Fibroblast of lung (primary cell): ENCODE measurements around the gene GOLGA1.

Experiments
- EZH2 ChIP-seq: IDR thresholded peaks from 2 replicates; pipeline ENCODE4 v1.5.1; 2012; ENCODE audit warnings: low read length, control low read depth, mild to moderate bottlenecking; ENCODE audit errors: missing control alignments
- TF ChIP-seq, protein P1 (sequence below), 2 donors: IDR thresholded peaks in 1 of 2; conservative IDR thresholded peaks in 1 of 2; 1 replicate in 1 of 2; 2 replicates in 1 of 2; pipeline ENCODE4 v1.5.1; 2011 to 2012; ENCODE audit warnings: low read length in 2 of 2, control low read depth in 1 of 2, inconsistent platforms in 1 of 2, low read depth in 1 of 2, mild to moderate bottlenecking in 1 of 2

DNA sequence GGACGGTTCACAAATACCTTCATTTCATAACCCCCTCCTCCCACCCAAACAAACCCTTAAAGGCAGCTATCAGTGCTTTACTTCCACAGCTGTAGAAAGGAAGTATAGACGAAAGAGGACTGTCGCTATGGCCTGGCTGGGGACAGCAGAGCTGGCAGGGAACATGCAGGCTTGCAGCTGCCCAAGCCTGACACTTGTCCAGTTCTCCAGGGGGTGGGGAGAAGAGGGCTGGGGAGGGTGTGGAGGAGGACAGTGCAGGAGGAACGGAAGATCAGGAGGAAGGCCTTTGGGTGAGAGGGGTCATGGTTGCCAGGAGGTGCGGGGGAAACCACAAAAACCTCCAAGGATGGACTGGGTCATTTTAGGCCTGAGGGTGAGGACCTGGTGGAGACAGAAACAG is 53.1 kb downstream of the GOLGA1 start:
- TF ChIP-seq, protein P1, sequence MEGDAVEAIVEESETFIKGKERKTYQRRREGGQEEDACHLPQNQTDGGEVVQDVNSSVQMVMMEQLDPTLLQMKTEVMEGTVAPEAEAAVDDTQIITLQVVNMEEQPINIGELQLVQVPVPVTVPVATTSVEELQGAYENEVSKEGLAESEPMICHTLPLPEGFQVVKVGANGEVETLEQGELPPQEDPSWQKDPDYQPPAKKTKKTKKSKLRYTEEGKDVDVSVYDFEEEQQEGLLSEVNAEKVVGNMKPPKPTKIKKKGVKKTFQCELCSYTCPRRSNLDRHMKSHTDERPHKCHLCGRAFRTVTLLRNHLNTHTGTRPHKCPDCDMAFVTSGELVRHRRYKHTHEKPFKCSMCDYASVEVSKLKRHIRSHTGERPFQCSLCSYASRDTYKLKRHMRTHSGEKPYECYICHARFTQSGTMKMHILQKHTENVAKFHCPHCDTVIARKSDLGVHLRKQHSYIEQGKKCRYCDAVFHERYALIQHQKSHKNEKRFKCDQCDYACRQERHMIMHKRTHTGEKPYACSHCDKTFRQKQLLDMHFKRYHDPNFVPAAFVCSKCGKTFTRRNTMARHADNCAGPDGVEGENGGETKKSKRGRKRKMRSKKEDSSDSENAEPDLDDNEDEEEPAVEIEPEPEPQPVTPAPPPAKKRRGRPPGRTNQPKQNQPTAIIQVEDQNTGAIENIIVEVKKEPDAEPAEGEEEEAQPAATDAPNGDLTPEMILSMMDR (conservative IDR thresholded peaks at IDR 0.05 in 1 of 2, IDR thresholded peaks at IDR 0.05 in 1 of 2; ENCODE audit: low read depth in 1 of 2, low read length in 2 of 2): no peak
- no peak for TF ChIP-seq EZH2
